ENCODE results near the gene GLP1R. TPM values are rescaled to one million over a fixed set of nuclear protein-coding genes. Genes with fewer than 3 reads are reported as not detected.

Gene GLP1R
- total RNA-seq, 1 experiment from 2014 or later: not detected

- no peak for DNase-seq (ENCODE audit: low spot score)
Observed at GRCh38 chr6:39062014-39062740, 13.6 kb downstream of the GLP1R start.

DNA sequence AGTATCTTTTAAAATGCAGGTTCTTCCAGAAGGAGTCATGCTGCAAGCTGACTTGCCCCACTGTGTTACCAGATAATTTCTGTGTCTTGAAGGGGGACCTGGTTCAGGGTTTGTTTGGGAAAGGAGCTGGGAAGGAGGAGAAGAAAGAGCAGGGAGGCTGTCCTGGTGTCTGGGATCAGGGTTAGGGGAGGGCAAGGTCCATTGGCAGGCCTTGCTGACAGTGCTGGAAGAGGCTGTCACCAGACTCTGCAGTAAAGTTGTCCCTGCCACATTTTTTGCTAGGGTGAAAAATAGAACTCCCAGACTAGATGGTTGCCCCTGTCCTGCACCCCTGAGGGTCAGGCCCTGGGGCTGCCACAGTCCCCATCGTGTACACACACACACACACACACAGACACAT, 14.9 kb downstream of the GLP1R start:
- no peak for DNase-seq (ENCODE audit: low spot score)

DNA sequence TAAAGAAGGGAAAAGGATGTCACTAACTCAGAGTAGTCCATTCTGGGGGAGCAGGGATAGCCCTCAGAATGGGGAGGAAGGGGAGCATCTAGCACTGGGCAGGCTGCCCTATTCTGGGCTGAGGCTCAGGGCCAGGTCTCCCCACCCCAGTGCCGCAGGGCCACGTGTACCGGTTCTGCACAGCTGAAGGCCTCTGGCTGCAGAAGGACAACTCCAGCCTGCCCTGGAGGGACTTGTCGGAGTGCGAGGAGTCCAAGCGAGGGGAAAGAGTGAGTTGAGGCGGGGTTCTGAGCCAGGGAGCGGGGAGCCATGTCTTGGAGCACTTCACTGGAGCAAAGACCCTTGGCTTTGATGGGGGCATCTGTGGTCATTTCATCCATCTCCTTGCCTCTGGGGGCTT, 17.0 kb downstream of the GLP1R start:
- DNase-seq (ENCODE audit: low spot score): no peak

DNA sequence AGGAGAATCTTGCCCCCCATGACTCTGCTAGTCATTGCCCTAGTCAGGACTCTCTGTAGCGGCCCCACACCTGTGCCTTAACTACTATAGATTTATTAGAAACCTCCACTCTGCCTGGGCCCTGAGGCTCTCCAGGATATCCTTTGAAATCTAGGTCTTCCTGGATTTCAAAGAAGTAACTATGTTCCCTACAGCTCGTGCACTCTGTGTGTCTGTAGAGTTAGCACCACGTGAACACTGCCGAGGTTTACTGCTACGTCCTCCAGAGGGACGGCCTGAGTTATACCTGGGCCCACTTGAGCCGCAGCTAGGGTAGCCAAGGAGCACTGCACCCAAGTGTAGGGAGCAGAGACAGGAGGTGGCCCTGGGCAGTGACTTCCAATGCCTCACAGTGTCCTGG, 19.8 kb downstream of the GLP1R start:
- no peak for DNase-seq (ENCODE audit: low spot score)

DNA sequence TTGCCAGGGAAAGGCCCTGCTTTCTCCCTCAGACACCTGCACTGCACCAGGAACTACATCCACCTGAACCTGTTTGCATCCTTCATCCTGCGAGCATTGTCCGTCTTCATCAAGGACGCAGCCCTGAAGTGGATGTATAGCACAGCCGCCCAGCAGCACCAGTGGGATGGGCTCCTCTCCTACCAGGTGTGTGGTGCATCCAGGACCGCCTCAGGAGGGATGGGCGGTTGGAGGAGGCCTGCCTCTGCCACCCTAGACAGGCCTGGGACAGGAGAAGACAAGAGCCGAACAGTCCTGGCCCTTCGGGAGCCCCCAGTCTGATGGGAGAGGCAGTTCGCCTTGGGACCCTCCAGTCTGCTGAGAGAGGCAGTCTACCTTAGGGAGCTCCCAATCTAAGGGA, 24.2 kb downstream of the GLP1R start:
- DNase-seq (ENCODE audit: low spot score): no peak

- no peak for DNase-seq (ENCODE audit: low spot score)
Observed at GRCh38 chr6:39073471-39074355, 25.1 kb downstream of the GLP1R start.

GRCh38 chr6:39074486-39074885, 25.9 kb downstream of the GLP1R start:
- no peak for DNase-seq (ENCODE audit: low spot score)

- DNase-seq (ENCODE audit: low spot score): no peak
Observed at GRCh38 chr6:39075010-39075686, 26.6 kb downstream of the GLP1R start.

GRCh38 chr6:39075807-39076622, 27.4 kb downstream of the GLP1R start:
- DNase-seq (ENCODE audit: low spot score): no peak

- DNase-seq (ENCODE audit: low spot score): no peak
Observed at GRCh38 chr6:39076623-39077535, 28.3 kb downstream of the GLP1R start.

DNA sequence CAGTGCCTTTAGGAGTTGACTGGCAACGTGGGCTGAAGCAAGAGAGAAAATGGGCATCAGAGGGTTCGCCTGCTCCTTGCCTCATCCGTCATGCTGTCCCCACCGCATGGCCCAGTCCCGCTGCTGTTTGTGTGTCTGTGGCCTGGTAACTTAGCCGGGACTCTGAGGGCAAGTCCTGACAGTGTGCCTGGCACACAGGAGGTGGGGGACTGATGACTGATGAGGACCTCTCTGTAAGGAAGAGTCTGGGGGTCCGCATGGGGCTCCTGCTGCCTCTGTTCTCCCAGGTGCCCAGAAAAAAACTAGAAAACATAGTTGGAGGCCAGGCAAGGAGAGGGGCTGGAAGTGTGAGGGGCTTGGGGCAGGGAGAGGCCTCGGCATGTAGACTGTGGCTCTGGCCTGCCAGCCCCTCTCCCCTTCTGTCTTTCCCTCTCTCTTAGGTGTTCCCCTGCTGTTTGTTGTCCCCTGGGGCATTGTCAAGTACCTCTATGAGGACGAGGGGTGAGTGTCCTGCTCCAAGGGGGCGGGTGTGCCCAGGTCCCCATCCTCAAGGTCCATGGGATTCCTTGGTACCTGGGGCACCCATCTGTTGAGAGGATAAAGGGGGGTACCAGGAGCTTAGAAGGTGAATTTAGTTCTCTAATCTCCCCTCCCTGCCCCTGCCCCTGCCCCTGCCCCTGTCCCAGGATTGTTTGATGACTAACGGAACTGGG, 29.5 kb downstream of the GLP1R start:
- DNase-seq (ENCODE audit: low spot score): no peak

DNA sequence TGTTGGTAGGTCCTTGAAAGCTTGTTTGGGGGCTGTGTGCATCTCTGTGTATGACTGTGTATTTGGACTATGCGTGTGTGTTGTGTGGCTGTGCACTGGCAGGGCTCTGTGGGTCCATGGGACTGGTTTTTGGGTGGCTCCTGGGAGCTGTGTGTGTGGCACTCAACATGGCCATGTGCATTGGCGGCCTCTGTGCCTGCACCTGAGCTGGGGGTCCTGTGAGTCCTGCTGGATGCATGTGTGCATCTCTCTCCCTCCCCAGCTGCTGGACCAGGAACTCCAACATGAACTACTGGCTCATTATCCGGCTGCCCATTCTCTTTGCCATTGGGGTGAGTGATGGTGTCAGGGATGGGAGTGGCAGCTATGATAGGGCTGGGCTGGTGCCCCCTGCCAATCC, 30.1 kb downstream of the GLP1R start:
- DNase-seq (ENCODE audit: low spot score): no peak

- no peak for DNase-seq (ENCODE audit: low spot score)
Observed at GRCh38 chr6:39079197-39080125, 30.9 kb downstream of the GLP1R start.

GRCh38 chr6:39080246-39080875, 31.8 kb downstream of the GLP1R start:
- no peak for DNase-seq (ENCODE audit: low spot score)

GRCh38 chr6:39082310-39082709, 33.7 kb downstream of the GLP1R start:
- no peak for DNase-seq (ENCODE audit: low spot score)

DNA sequence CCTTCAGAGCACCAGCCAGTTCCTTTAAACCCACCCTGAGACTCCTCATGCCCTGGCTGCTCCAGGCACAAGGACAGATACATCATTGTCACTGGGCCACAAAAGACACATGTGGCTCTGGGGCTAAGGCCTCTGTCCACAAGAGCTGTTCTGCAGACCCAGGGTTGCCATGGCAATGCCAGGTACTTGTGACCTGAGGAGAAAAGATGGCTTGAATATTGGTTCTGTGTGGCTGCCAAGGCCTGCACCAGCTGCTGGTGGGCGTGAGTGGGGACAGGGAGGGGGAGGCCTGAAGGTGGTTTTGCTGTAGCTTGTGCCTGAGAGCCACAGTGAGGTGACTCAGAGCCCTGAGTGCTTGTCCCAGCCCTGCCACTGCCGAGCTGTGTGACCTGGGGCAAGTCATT, 34.7 kb downstream of the GLP1R start:
- DNase-seq (ENCODE audit: low spot score): no peak

GRCh38 chr6:39084506-39084905, 35.9 kb downstream of the GLP1R start:
- no peak for DNase-seq (ENCODE audit: low spot score)

DNA sequence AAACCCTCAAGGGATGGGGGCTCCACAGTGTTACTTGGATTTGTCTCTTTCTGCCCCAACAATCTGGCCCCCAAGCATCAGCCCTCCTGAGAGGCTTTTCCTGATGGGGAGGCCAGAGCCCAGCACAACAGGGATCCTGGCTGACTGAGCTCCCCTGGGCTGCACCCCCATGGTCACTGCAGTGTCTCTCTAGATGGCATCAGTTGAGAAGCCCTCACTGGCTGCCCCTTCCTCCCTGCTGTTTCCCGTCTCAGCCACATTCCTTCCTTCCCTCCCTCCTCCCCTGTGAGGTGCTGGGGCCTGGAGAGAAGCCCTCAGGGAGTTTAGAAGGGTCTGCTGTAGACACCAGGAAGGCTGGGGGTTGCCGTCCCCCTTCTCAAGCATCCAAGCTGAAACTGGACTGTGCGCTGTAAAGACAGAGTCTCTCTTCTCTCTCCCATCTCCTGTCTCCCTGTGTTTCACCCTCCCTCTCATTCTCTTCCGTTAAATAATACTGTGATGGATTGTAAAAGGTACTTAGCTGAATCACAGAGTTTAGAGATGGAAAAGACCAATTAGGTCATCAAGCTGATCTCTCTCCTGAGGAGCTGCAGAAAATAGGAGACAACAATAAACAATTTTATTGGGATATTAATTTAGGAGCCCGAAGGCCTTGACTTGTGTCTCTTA, 36.7 kb downstream of the GLP1R start:
- no peak for DNase-seq (ENCODE audit: low spot score)
